ENCODE measurements around the gene ITFG2.
"Not testable (repeated sequence)": the region's sequence is repeated elsewhere in the genome, so short reads cannot be mapped to it uniquely, and the experiment has no call there.

The ITFG2 gene

GRCh38 chr12:2863402-2863801 is 50.9 kb downstream of the ITFG2 start:
- not testable (repeated sequence) for DNase-seq (ENCODE audit: low read depth)

GRCh38 chr12:2864198-2864597 is 51.7 kb downstream of the ITFG2 start:
- DNase-seq (ENCODE audit: low read depth), result no peak

- DNase-seq (ENCODE audit: low read depth), result not testable (repeated sequence)
Measured at GRCh38 chr12:2868986-2869632, 56.6 kb downstream of the ITFG2 start.
